ENCODE data around the gene P4HA1.

- TF ChIP-seq CTCF (IDR thresholded peaks at IDR 0.05): no peak
- TF ChIP-seq KAT7 (CRISPR knock-in tag; IDR thresholded peaks at IDR 0.05; ENCODE audit: borderline replicate concordance): no peak
- TF ChIP-seq ATF3 (CRISPR knock-in tag; conservative IDR thresholded peaks at IDR 0.05): no peak
- no peak for TF ChIP-seq AFF4 (CRISPR knock-in tag; IDR thresholded peaks at IDR 0.05; ENCODE audit: borderline replicate concordance)
- TF ChIP-seq RELA (CRISPR knock-in tag; IDR thresholded peaks at IDR 0.05; ENCODE audit: borderline replicate concordance): no peak
- no peak for TF ChIP-seq MYBL2 (CRISPR knock-in tag; IDR thresholded peaks at IDR 0.05)
- no peak for TF ChIP-seq JAZF1 (CRISPR knock-in tag; IDR thresholded peaks at IDR 0.05)
- no peak for TF ChIP-seq TCF7 (CRISPR knock-in tag; IDR thresholded peaks at IDR 0.05; ENCODE audit: low read depth)
Measured at GRCh38 chr10:73019100-73019499, 77.6 kb downstream of the P4HA1 start.

Measured in WTC11 (cell line).